ENCODE data around the gene ELMOD1.

The ELMOD1 gene

DNA sequence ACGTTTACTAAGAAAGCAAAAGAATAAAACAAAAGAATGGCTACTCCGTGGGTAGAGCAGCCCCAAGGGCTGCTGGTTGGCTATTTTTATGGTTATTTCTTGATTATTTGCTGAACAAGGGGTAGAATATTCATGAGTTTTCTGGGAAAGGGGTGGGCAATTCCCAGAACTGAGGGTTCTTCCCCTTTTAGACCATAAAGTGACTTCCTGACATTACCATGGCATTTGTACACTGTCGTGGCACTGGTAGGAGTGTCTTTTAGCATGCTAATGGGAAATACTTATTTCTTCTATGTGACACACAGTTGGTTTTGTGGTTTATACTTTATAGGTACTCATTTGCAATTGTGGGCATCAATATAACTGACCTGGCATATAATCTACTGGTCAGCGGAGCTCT is 64.7 kb downstream of the ELMOD1 start:
- TF ChIP-seq ZNF449 (tag by site-specific recombination; IDR thresholded peaks at IDR 0.05): no peak
- H3K27ac ChIP-seq (ENCODE audit: extremely low read depth, low read depth, low read length): no peak overlapping the region
- ChIA-PET CTCF (no interaction called here), POLR2A (no interaction called here)
- H3K36me3 ChIP-seq (ENCODE audit: control insufficient read depth in 2 of 2, insufficient read depth in 1 of 2, low read length in 2 of 2): no peaks in the 10 kb centered on the region
- no peaks in the 10 kb centered on the region for H3K4me1 ChIP-seq (ENCODE audit: control insufficient read depth, insufficient read depth, low read length)
- no peaks in the 10 kb centered on the region for H3K9me3 ChIP-seq (ENCODE audit: control insufficient read depth, insufficient read depth, low read depth, low read length)
- H3K4me3 ChIP-seq (ENCODE audit: low read depth, low read length): no peak overlapping the region

DNA sequence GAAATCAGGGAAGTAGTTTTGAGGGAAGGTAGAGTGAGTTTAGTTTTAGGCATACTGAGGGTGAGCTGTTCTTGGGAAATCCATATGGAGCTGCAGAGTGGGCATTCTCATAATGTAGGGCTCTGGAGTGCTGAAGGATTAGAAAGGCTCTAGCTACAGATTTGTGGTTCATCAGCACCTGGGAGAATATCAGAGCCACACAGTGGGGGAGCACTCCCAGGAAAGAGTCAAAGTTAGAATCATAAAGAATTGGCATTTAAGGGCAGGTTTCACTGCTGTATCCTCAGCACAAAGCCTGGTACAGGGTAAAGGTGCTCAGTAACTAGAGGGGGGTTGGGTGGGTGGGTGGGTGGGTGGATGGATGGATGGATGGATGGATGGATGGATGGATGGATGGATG is 68.4 kb downstream of the ELMOD1 start:
- Histone ChIP-seq H3K9me3 (ENCODE audit: control insufficient read depth, insufficient read depth, low read depth, low read length) (no peaks in the 10 kb centered on the region), H3K27ac (ENCODE audit: extremely low read depth, low read depth, low read length) (no peak overlapping the region), H3K4me3 (ENCODE audit: low read depth, low read length) (no peak overlapping the region), H3K4me1 (ENCODE audit: control insufficient read depth, insufficient read depth, low read length) (no peaks in the 10 kb centered on the region), H3K36me3 (ENCODE audit: control insufficient read depth in 2 of 2, insufficient read depth in 1 of 2, low read length in 2 of 2) (no peaks in the 10 kb centered on the region)
- ChIA-PET CTCF (no interaction called here), POLR2A (no interaction called here)
- TF ChIP-seq, protein P1, sequence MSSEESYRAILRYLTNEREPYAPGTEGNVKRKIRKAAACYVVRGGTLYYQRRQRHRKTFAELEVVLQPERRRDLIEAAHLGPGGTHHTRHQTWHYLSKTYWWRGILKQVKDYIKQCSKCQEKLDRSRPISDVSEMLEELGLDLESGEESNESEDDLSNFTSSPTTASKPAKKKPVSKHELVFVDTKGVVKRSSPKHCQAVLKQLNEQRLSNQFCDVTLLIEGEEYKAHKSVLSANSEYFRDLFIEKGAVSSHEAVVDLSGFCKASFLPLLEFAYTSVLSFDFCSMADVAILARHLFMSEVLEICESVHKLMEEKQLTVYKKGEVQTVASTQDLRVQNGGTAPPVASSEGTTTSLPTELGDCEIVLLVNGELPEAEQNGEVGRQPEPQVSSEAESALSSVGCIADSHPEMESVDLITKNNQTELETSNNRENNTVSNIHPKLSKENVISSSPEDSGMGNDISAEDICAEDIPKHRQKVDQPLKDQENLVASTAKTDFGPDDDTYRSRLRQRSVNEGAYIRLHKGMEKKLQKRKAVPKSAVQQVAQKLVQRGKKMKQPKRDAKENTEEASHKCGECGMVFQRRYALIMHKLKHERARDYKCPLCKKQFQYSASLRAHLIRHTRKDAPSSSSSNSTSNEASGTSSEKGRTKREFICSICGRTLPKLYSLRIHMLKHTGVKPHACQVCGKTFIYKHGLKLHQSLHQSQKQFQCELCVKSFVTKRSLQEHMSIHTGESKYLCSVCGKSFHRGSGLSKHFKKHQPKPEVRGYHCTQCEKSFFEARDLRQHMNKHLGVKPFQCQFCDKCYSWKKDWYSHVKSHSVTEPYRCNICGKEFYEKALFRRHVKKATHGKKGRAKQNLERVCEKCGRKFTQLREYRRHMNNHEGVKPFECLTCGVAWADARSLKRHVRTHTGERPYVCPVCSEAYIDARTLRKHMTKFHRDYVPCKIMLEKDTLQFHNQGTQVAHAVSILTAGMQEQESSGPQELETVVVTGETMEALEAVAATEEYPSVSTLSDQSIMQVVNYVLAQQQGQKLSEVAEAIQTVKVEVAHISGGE (tag by site-specific recombination; conservative IDR thresholded peaks at IDR 0.05; ENCODE audit: low read depth): no peak
- TF ChIP-seq ZNF701 (tag by site-specific recombination; IDR thresholded peaks at IDR 0.05) (no peak), OSR2 (tag by site-specific recombination; IDR thresholded peaks at IDR 0.05) (no peak), ZNF560 (tag by site-specific recombination; IDR thresholded peaks at IDR 0.05; ENCODE audit: borderline replicate concordance) (no peak), ZFP37 (tag by site-specific recombination; IDR thresholded peaks at IDR 0.05) (no peak), ZNF174 (tag by site-specific recombination; IDR thresholded peaks at IDR 0.05) (no peak), KLF17 (tag by site-specific recombination; IDR thresholded peaks at IDR 0.05) (no peak), PRDM10 (tag by site-specific recombination; IDR thresholded peaks at IDR 0.05) (no peak), ZNF324 (tag by site-specific recombination; IDR thresholded peaks at IDR 0.05) (no peak), ZNF132 (tag by site-specific recombination; IDR thresholded peaks at IDR 0.05; ENCODE audit: borderline replicate concordance) (no peak), YY1 (tag by site-specific recombination; IDR thresholded peaks at IDR 0.05) (no peak), ZNF223 (tag by site-specific recombination; IDR thresholded peaks at IDR 0.05) (no peak), KLF1 (tag by site-specific recombination; IDR thresholded peaks at IDR 0.05) (no peak), ZNF449 (tag by site-specific recombination; IDR thresholded peaks at IDR 0.05) (no peak), ZNF214 (tag by site-specific recombination; IDR thresholded peaks at IDR 0.05; ENCODE audit: borderline replicate concordance) (no peak), ATF2 (tag by site-specific recombination; IDR thresholded peaks at IDR 0.05; ENCODE audit: low read depth) (no peak), ZNF26 (tag by site-specific recombination; IDR thresholded peaks at IDR 0.05) (no peak)
